B cell (primary cell): ENCODE results near the gene DHDH. TPM values are rescaled to one million over a fixed set of nuclear protein-coding genes. Genes with fewer than 3 reads are reported as not detected.

Source experiments
- ATAC-seq: fragments of 200-7000 bp; cut with Tn5 transposase; one replicate; pipeline ENCODE4 v1.10.0; 2021; ENCODE audit warnings: low read depth, mild to moderate bottlenecking, moderate number of reproducible peaks, moderate library complexity
- CTCF ChIA-PET: fragments of 350-600 bp; sonication (Branson Sonifier 250); formaldehyde crosslinking; loops from one replicate; lab custom pipeline; 2021; ENCODE audit warnings: antibody characterized with exemption, inconsistent platforms; lab: Charles Lee
- POLR2A ChIA-PET: fragments of 350-600 bp; sonication (Branson Sonifier 250); formaldehyde crosslinking; loops from one replicate; lab custom pipeline; 2021; ENCODE audit warnings: antibody characterized with exemption; lab: Charles Lee
- DNase-seq: peaks from one replicate; pipeline ENCODE4 v3.0.0; 2013
- H2AFZ ChIP-seq: 2 replicates; pipeline ENCODE4 v1.6.1; 2012; ENCODE audit warnings: mild to moderate bottlenecking, low read depth, low read length; ENCODE audit not compliant: insufficient read depth, poor library complexity, severe bottlenecking
- H3K27ac ChIP-seq, 2 donors: 1 replicate in 1 of 2; 2 replicates in 1 of 2; pipeline ENCODE4 v1.5.1; 2012 to 2013; ENCODE audit warnings: low read length in 2 of 2, mild to moderate bottlenecking in 2 of 2, moderate library complexity in 1 of 2
- H3K27me3 ChIP-seq, 4 experiments: fragments of 200-600 bp in 1 of 4; sonication (generic) in 1 of 4; replicated peaks in 1 of 4; 1 replicate in 2 of 4; 2 replicates in 2 of 4; pipeline versions ENCODE4 v1.6.1 to v1.7.0; 2013 to 2016; ENCODE audit warnings: low read length in 3 of 4, mild to moderate bottlenecking in 2 of 4, mixed read lengths in 1 of 4, moderate library complexity in 1 of 4; ENCODE audit not compliant: insufficient read depth in 4 of 4, control insufficient read depth in 3 of 4; ENCODE audit errors: control extremely low read depth in 1 of 4
- H3K36me3 ChIP-seq, 2 experiments: replicated peaks in 1 of 2; 1 replicate in 1 of 2; 2 replicates in 1 of 2; pipeline versions ENCODE4 v1.6.1 to v1.7.1; 2013; ENCODE audit warnings: low read length in 1 of 2; ENCODE audit not compliant: insufficient read depth in 2 of 2, control insufficient read depth in 1 of 2; ENCODE audit errors: control extremely low read depth in 1 of 2, extremely low read depth in 1 of 2
- H3K4me1 ChIP-seq, 2 donors: fragments of 200-600 bp in 1 of 2; sonication (generic) in 1 of 2; 1 replicate in 1 of 2; 2 replicates in 1 of 2; pipeline versions ENCODE4 v1.5.1 to v1.6.1; 2013 to 2017; ENCODE audit warnings: low read length in 2 of 2; ENCODE audit not compliant: control insufficient read depth in 2 of 2, insufficient read depth in 2 of 2
- H3K4me2 ChIP-seq: replicated peaks from 2 replicates; pipeline ENCODE3; 2012; ENCODE audit warnings: mild to moderate bottlenecking, low read depth, low read length; ENCODE audit not compliant: poor library complexity, severe bottlenecking
- H3K4me3 ChIP-seq, 5 experiments: fragments of 200-600 bp in 1 of 5; sonication (generic) in 1 of 5; 1 replicate in 3 of 5; 2 replicates in 2 of 5; pipeline versions ENCODE4 v1.5.1 to v1.7.0; 2011 to 2016; ENCODE audit warnings: low read length in 4 of 5, mild to moderate bottlenecking in 4 of 5, low read depth in 2 of 5, control low read depth in 1 of 5, moderate library complexity in 1 of 5; ENCODE audit not compliant: insufficient read depth in 1 of 5; ENCODE audit errors: control extremely low read depth in 1 of 5, extremely low read depth in 1 of 5
- H3K79me2 ChIP-seq: fragments of 200-600 bp; sonication (generic); one replicate; pipeline ENCODE4 v1.6.0; 2016; ENCODE audit warnings: low read length; ENCODE audit not compliant: control insufficient read depth, insufficient read depth
- H3K9ac ChIP-seq: fragments of 200-600 bp; sonication (generic); 2 replicates; pipeline ENCODE4 v1.6.1; 2017; ENCODE audit warnings: mild to moderate bottlenecking, low read length, moderate library complexity
- H3K9me3 ChIP-seq, 3 donors: one replicate each; pipeline versions ENCODE4 v1.6.1 to v1.7.1; 2013; ENCODE audit warnings: low read length in 2 of 3; ENCODE audit not compliant: control insufficient read depth in 2 of 3, insufficient read depth in 1 of 3; ENCODE audit errors: control extremely low read depth in 1 of 3
- H4K20me1 ChIP-seq: 2 replicates; pipeline ENCODE4 v1.6.0; 2012; ENCODE audit warnings: mild to moderate bottlenecking, low read length; ENCODE audit not compliant: insufficient read depth, control insufficient read depth, poor library complexity, severe bottlenecking
- H3K27ac Mint-ChIP-seq: one replicate; pipeline ENCODE4 v1.8.0; 2021; ENCODE audit warnings: mixed read lengths
- H3K27me3 Mint-ChIP-seq: one replicate; pipeline ENCODE4 v1.8.0; 2021; ENCODE audit warnings: mixed read lengths
- H3K4me1 Mint-ChIP-seq: one replicate; pipeline ENCODE4 v1.8.0; 2021; ENCODE audit warnings: mixed read lengths
- H3K4me3 Mint-ChIP-seq: one replicate; pipeline ENCODE4 v1.8.0; 2021; ENCODE audit warnings: mixed read lengths
- H3K9me3 Mint-ChIP-seq: one replicate; pipeline ENCODE4 v1.8.0; 2022; ENCODE audit warnings: mixed read lengths; ENCODE audit not compliant: insufficient read depth
- EZH2 ChIP-seq: IDR thresholded peaks from 2 replicates; pipeline ENCODE4 v1.6.1; 2012; ENCODE audit warnings: borderline replicate concordance, low read depth, mild to moderate bottlenecking, moderate library complexity, low read length; ENCODE audit not compliant: insufficient read depth, poor library complexity, severe bottlenecking
- WGBS: methylation state at CpG from one replicate; pipeline ENCODE4 v1.1.5; 2013; ENCODE audit warnings: missing lambda C conversion rate; ENCODE audit not compliant: insufficient coverage; 5-methylcytosine and 5-hydroxymethylcytosine counted together
- intact Hi-C: fragments of 100-400 bp; cut with micrococcal nuclease; formaldehyde crosslinking; loops from one replicate; pipeline ENCODE4 v1.10.0; 2022
- polyA plus RNA-seq: library from polyadenylated mRNA; depleted of rRNA; stranded (reverse); fragments of >200 nt; gene quantifications from 2 replicates; pipeline ENCODE4 v1.2.3, GENCODE V29; 2012
- total RNA-seq, 2 donors: library from RNA; stranded (reverse); fragments of 120-200 nt in 1 of 2; gene quantifications; 1 replicate in 1 of 2; 2 replicates in 1 of 2; pipeline versions ENCODE4 v1.2.3 to v1.2.4, GENCODE V29; 2013 to 2022
- TF ChIP-seq, protein P1 (sequence below): fragments of 200-600 bp; IDR thresholded peaks from one replicate; pipeline ENCODE4 v1.8.0; 2022; ENCODE audit warnings: antibody characterized with exemption, mild to moderate bottlenecking

DHDH gene
- total and polyA plus RNA-seq, 2 donors (not counting 1 experiment from before 2014, with no cell fraction given) = 0.64 to 0.82 TPM

DNA sequence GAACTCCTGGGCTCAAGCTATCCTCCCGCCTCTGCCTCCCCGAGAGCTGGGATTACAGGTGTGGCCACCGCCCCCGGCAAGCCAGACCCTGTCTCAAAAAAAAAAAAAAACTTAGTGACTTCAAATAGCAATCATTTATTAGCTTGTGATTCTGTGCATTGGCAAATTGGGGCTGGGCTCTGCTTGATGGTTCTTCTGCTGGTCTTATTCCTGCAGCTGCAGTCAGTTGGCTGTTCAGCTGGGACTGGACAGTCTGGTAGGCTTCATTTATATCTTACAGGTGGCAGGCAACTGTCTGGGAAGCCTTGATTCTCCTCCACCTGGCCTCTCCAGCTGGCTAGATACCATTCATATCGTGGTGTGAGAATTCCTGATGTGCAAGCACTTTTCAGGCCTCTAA, 7.4 kb downstream of the DHDH start:
- 94% methylated on average over 2 of the region's 5 CpGs for WGBS
- intact Hi-C loops = no loop called here
- no peak for TF ChIP-seq EZH2
- TF ChIP-seq, protein P1, sequence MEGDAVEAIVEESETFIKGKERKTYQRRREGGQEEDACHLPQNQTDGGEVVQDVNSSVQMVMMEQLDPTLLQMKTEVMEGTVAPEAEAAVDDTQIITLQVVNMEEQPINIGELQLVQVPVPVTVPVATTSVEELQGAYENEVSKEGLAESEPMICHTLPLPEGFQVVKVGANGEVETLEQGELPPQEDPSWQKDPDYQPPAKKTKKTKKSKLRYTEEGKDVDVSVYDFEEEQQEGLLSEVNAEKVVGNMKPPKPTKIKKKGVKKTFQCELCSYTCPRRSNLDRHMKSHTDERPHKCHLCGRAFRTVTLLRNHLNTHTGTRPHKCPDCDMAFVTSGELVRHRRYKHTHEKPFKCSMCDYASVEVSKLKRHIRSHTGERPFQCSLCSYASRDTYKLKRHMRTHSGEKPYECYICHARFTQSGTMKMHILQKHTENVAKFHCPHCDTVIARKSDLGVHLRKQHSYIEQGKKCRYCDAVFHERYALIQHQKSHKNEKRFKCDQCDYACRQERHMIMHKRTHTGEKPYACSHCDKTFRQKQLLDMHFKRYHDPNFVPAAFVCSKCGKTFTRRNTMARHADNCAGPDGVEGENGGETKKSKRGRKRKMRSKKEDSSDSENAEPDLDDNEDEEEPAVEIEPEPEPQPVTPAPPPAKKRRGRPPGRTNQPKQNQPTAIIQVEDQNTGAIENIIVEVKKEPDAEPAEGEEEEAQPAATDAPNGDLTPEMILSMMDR = no peak
- POLR2A ChIA-PET = no interaction called here
- no peak overlapping the region for H3K4me3 ChIP-seq
- Mint-ChIP-seq H3K27me3 (peaks cover 6% of the 10 kb centered on the region), H3K27ac (no peak overlapping the region), H3K4me3 (no peak overlapping the region), H3K9me3 (peaks cover 2% of the 10 kb centered on the region), H3K4me1 (no peaks in the 10 kb centered on the region)
- H2AFZ ChIP-seq = no peak overlapping the region
- H3K4me2 ChIP-seq = no peak overlapping the region
- no peaks in the 10 kb centered on the region for H3K36me3 ChIP-seq
- H3K4me1 ChIP-seq = no peaks in the 10 kb centered on the region
- no peaks in the 10 kb centered on the region for H4K20me1 ChIP-seq
- no peak overlapping the region for H3K27ac ChIP-seq
- peaks cover 0 to 11% (median 0%) of the 10 kb centered on the region in 3 donors for H3K9me3 ChIP-seq
- no peak for DNase-seq
- no peaks in the 10 kb centered on the region for H3K27me3 ChIP-seq
- CTCF ChIA-PET = interaction anchor here (2.0 kb wide), 1 partner anchor 99 kb away, joined by 4 read pairs; no protein-coding TSS in a partner anchor
- H3K79me2 ChIP-seq = no peaks in the 10 kb centered on the region
- no peak for ATAC-seq
- no peak overlapping the region for H3K9ac ChIP-seq

DNA sequence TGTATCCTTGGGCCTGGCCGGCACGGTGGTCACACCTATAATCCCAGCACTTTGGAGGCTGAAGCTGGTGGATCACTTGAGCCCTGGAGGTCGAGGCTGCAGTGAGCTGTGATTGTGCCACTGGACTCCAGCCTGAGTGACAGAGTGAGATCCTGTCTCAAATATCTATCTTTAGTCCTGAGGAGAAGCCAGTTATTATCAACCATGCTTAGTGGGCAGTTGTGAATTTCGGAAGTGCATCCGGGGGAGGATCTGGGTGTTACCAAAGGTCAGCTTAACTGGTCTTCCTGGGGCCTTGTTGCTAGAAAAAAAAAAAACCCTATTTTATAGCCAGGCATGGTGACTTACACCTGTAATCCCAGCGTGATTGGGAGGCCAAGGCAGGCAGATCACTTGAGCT, 9.6 kb downstream of the DHDH start:
- H3K4me3 Mint-ChIP-seq = no peak overlapping the region
- ChIA-PET POLR2A (interaction anchor here (0.7 kb wide), 1 partner anchor 47 kb away, joined by 4 read pairs; no protein-coding TSS in a partner anchor), CTCF (no interaction called here)
- DNase-seq (no peak), ATAC-seq (no peak)
- H3K79me2 ChIP-seq = no peaks in the 10 kb centered on the region
- H4K20me1 ChIP-seq = no peaks in the 10 kb centered on the region
- H3K9me3 Mint-ChIP-seq = peaks cover 3% of the 10 kb centered on the region
- no peak overlapping the region for H3K9ac ChIP-seq
- H3K27ac Mint-ChIP-seq = no peak overlapping the region
- H3K9me3 ChIP-seq = peaks cover 0 to 30% (median 11%) of the 10 kb centered on the region in 3 donors
- H3K36me3 ChIP-seq = no peaks in the 10 kb centered on the region
- H3K27ac ChIP-seq = no peak overlapping the region
- no peak overlapping the region for H3K4me3 ChIP-seq
- no peaks in the 10 kb centered on the region for H3K4me1 Mint-ChIP-seq
- H3K27me3 Mint-ChIP-seq = peaks cover 3% of the 10 kb centered on the region
- intact Hi-C loops = no loop called here
- WGBS = 93% methylated on average over 3 of the region's 6 CpGs
- no peaks in the 10 kb centered on the region for H3K27me3 ChIP-seq
- H3K4me1 ChIP-seq = no peaks in the 10 kb centered on the region
- H2AFZ ChIP-seq = no peak overlapping the region
- no peak overlapping the region for H3K4me2 ChIP-seq
- TF ChIP-seq, protein P1 = no peak
- TF ChIP-seq EZH2 = no peak
